ENCODE measurements around the gene SENP5. TPM values are rescaled to one million over a fixed set of nuclear protein-coding genes. Genes with fewer than 3 reads are reported as not detected.
"Not testable (repeated sequence)": the region's sequence is repeated elsewhere in the genome, so short reads cannot be mapped to it uniquely, and the experiment has no call there.

The SENP5 gene
- 10 to 100 TPM; 20.4 to 32.4 (median 22.5) TPM for polyA plus RNA-seq (ENCODE audit: insufficient read length in 3 of 3)
- long read RNA-seq, donor 1, full-length matches to known transcripts, result 1 of 1 reads
- long read RNA-seq, donor 1, partial matches to known transcripts, result 0 of 1 reads
- long read RNA-seq, donor 1, other reads (novel, unspliced or antisense), result 0 of 1 reads
- long read RNA-seq, donor 2, partial matches to known transcripts, result 8 of 9 reads
- long read RNA-seq, donor 2, other reads (novel, unspliced or antisense), result 0 of 9 reads
- long read RNA-seq, donor 3, full-length matches to known transcripts, result 1 of 36 reads
- long read RNA-seq, donor 3, partial matches to known transcripts, result 0 of 36 reads
- long read RNA-seq, donor 3, other reads (novel, unspliced or antisense), result 35 of 36 reads
- long read RNA-seq, donor 4, full-length matches to known transcripts, result 3 of 12 reads
- long read RNA-seq, donor 4, partial matches to known transcripts, result 9 of 12 reads
- long read RNA-seq, donor 4, other reads (novel, unspliced or antisense), result 0 of 12 reads
- long read RNA-seq, donor 5, result 0 reads
- long read RNA-seq, donor 6, full-length matches to known transcripts, result 5 of 13 reads
- long read RNA-seq, donor 6, partial matches to known transcripts, result 8 of 13 reads
- long read RNA-seq, donor 6, other reads (novel, unspliced or antisense), result 0 of 13 reads
- long read RNA-seq, donor 7, partial matches to known transcripts, result 0 of 1 reads
- long read RNA-seq, donor 7, other reads (novel, unspliced or antisense), result 0 of 1 reads
- long read RNA-seq, donor 8, result 0 reads
- long read RNA-seq, donor 9, full-length matches to known transcripts, result 5 of 5 reads
- long read RNA-seq, donor 9, partial matches to known transcripts, result 0 of 5 reads
- long read RNA-seq, donor 9, other reads (novel, unspliced or antisense), result 0 of 5 reads
- long read RNA-seq, donor 10, result 0 reads
- long read RNA-seq, donor 11, result 0 reads
- long read RNA-seq, donor 12, result 0 reads
- long read RNA-seq, donor 13, result 0 reads
- long read RNA-seq, donor 14, result 0 reads
- long read RNA-seq, donor 15, partial matches to known transcripts, result 0 of 1 reads
- long read RNA-seq, donor 15, other reads (novel, unspliced or antisense), result 0 of 1 reads
- long read RNA-seq, donor 16, full-length matches to known transcripts, result 17 of 148 reads
- long read RNA-seq, donor 16, partial matches to known transcripts, result 113 of 148 reads
- long read RNA-seq, donor 16, other reads (novel, unspliced or antisense), result 18 of 148 reads

- peak; percentile 80 to 91 (median 88) for DNase-seq (ENCODE audit: extremely low read depth in 1 of 11, low read depth in 9 of 11, low spot score in 4 of 11)
Measured at GRCh38 chr3:196867507-196868296, at the start of gene SENP5. Gene SENP5 (plus strand): TSS chr3:196867920. CDS start chr3:196885182, 17,262 bp downstream.

- DNase-seq (ENCODE audit: extremely low read depth in 1 of 11, low read depth in 9 of 11, low spot score in 4 of 11), result no peak
Measured at GRCh38 chr3:196821806-196822355, 45.8 kb upstream of the SENP5 start.

- not testable (repeated sequence) for DNase-seq (ENCODE audit: extremely low read depth in 1 of 11, low read depth in 9 of 11, low spot score in 4 of 11)
Measured at GRCh38 chr3:196829651-196830050, 38.1 kb upstream of the SENP5 start.

GRCh38 chr3:196835086-196835485 lies 32.6 kb upstream of the SENP5 start:
- DNase-seq (ENCODE audit: extremely low read depth in 1 of 11, low read depth in 9 of 11, low spot score in 4 of 11), result peak in 6 of 11 donors; percentile 12 to 64 (median 37)

GRCh38 chr3:196836626-196837025 lies 31.1 kb upstream of the SENP5 start:
- not testable (repeated sequence) for DNase-seq (ENCODE audit: extremely low read depth in 1 of 11, low read depth in 9 of 11, low spot score in 4 of 11)

- DNase-seq (ENCODE audit: extremely low read depth in 1 of 11, low read depth in 9 of 11, low spot score in 4 of 11), result peak in 1 of 11 donors; percentile 12
Measured at GRCh38 chr3:196837819-196838420, 29.8 kb upstream of the SENP5 start.

- DNase-seq (ENCODE audit: extremely low read depth in 1 of 11, low read depth in 9 of 11, low spot score in 4 of 11), result not testable (repeated sequence)
Measured at GRCh38 chr3:196839351-196839750, 28.4 kb upstream of the SENP5 start.

- DNase-seq (ENCODE audit: extremely low read depth in 1 of 11, low read depth in 9 of 11, low spot score in 4 of 11), result no peak
Measured at GRCh38 chr3:196842567-196843434, 24.9 kb upstream of the SENP5 start.

GRCh38 chr3:196843435-196844110 lies 24.1 kb upstream of the SENP5 start:
- DNase-seq (ENCODE audit: extremely low read depth in 1 of 11, low read depth in 9 of 11, low spot score in 4 of 11), result no peak

GRCh38 chr3:196844235-196845219 lies 23.2 kb upstream of the SENP5 start:
- DNase-seq (ENCODE audit: extremely low read depth in 1 of 11, low read depth in 9 of 11, low spot score in 4 of 11), result not testable (repeated sequence)

GRCh38 chr3:196848375-196848774 lies 19.3 kb upstream of the SENP5 start:
- not testable (repeated sequence) for DNase-seq (ENCODE audit: extremely low read depth in 1 of 11, low read depth in 9 of 11, low spot score in 4 of 11)

GRCh38 chr3:196849180-196849741 lies 18.5 kb upstream of the SENP5 start:
- DNase-seq (ENCODE audit: extremely low read depth in 1 of 11, low read depth in 9 of 11, low spot score in 4 of 11), result no peak

- not testable (repeated sequence) for DNase-seq (ENCODE audit: extremely low read depth in 1 of 11, low read depth in 9 of 11, low spot score in 4 of 11)
Measured at GRCh38 chr3:196863000-196863399, 4.7 kb upstream of the SENP5 start.

- DNase-seq (ENCODE audit: extremely low read depth in 1 of 11, low read depth in 9 of 11, low spot score in 4 of 11), result peak in 2 of 11 donors; percentile 8 to 20
Measured at GRCh38 chr3:196867155-196867506, 589 bp upstream of the SENP5 start.

- peak in 7 of 11 donors; percentile 11 to 27 (median 15) for DNase-seq (ENCODE audit: extremely low read depth in 1 of 11, low read depth in 9 of 11, low spot score in 4 of 11)
Measured at GRCh38 chr3:196868297-196868661, 559 bp downstream of the SENP5 start.
